ACC112 (cell line): ENCODE measurements around the gene MAB21L4.

Source experiments
- H2AFZ ChIP-seq: fragments of 200-600 bp; sonication (generic); one replicate; pipeline ENCODE4 v1.6.0; 2017; ENCODE audit warnings: antibody characterized with exemption, low read length; ENCODE audit not compliant: unreplicated experiment
- H3K27ac ChIP-seq: fragments of 200-600 bp; sonication (generic); 2 replicates; pipeline ENCODE4 v1.5.1; 2014; ENCODE audit warnings: low read depth, mild to moderate bottlenecking, antibody characterized with exemption, low read length, moderate library complexity
- H3K27me3 ChIP-seq: fragments of 200-600 bp; sonication (generic); 2 replicates; pipeline ENCODE4 v1.6.1; 2014; ENCODE audit warnings: mild to moderate bottlenecking, antibody characterized with exemption, low read length, moderate library complexity, mixed read lengths; ENCODE audit not compliant: insufficient read depth
- H3K36me3 ChIP-seq: fragments of 200-600 bp; sonication (generic); 2 replicates; pipeline ENCODE4 v1.6.1; 2016; ENCODE audit warnings: mild to moderate bottlenecking, antibody characterized with exemption, low read length, moderate library complexity, mixed read lengths; ENCODE audit not compliant: insufficient read depth
- H3K4me1 ChIP-seq: fragments of 200-600 bp; sonication (generic); one replicate; pipeline ENCODE4 v1.6.1; 2016; ENCODE audit warnings: low read length, mixed read lengths; ENCODE audit not compliant: insufficient read depth, unreplicated experiment, control insufficient read depth
- H3K4me3 ChIP-seq: fragments of 200-600 bp; sonication (generic); 2 replicates; pipeline ENCODE4 v1.5.1; 2014; ENCODE audit warnings: mild to moderate bottlenecking, low read depth, low read length
- H3K79me2 ChIP-seq: fragments of 200-600 bp; sonication (generic); one replicate; pipeline ENCODE4 v1.6.0; 2016; ENCODE audit warnings: low read length; ENCODE audit not compliant: control insufficient read depth, unreplicated experiment, insufficient read depth

Gene MAB21L4

GRCh38 chr2:240884745-240885144 lies 11.2 kb downstream of the MAB21L4 start:
- Histone ChIP-seq H3K27me3 (peaks cover 5% of the 10 kb centered on the region; the same call in 1 of the 2 replicates), H3K36me3 (no peaks in the 10 kb centered on the region), H3K4me1 (no peaks in the 10 kb centered on the region), H3K27ac (no peak overlapping the region), H3K4me3 (no peak overlapping the region), H2AFZ (no peak overlapping the region), H3K79me2 (no peaks in the 10 kb centered on the region)

- H3K36me3 ChIP-seq = no peaks in the 10 kb centered on the region
- H3K79me2 ChIP-seq = no peaks in the 10 kb centered on the region
- H3K4me3 ChIP-seq = no peak overlapping the region
- no peak overlapping the region for H3K27ac ChIP-seq
- no peak overlapping the region for H2AFZ ChIP-seq
- no peaks in the 10 kb centered on the region for H3K4me1 ChIP-seq
- H3K27me3 ChIP-seq = peaks cover 5% of the 10 kb centered on the region; the same call in 1 of the 2 replicates
Observed at GRCh38 chr2:240884221-240884620, 11.7 kb downstream of the MAB21L4 start.

- no peak overlapping the region for H3K4me3 ChIP-seq
Observed at GRCh38 chr2:240881913-240882312, 14.0 kb downstream of the MAB21L4 start.

GRCh38 chr2:240879105-240879504 lies 16.9 kb downstream of the MAB21L4 start:
- H3K79me2 ChIP-seq = no peaks in the 10 kb centered on the region
- H3K4me3 ChIP-seq = no peak overlapping the region
- no peak overlapping the region for H3K27ac ChIP-seq
- H3K27me3 ChIP-seq = peaks cover 5% of the 10 kb centered on the region; the same call in 1 of the 2 replicates
- H3K36me3 ChIP-seq = no peaks in the 10 kb centered on the region
- H2AFZ ChIP-seq = no peak overlapping the region
- no peaks in the 10 kb centered on the region for H3K4me1 ChIP-seq

More at GRCh38 chr2:240881913-240882312, 14.0 kb downstream of the MAB21L4 start:
- Histone ChIP-seq H3K27ac (no peak overlapping the region), H3K27me3 (peaks cover 5% of the 10 kb centered on the region; the same call in 1 of the 2 replicates), H3K4me1 (no peaks in the 10 kb centered on the region), H2AFZ (no peak overlapping the region), H3K36me3 (no peaks in the 10 kb centered on the region), H3K79me2 (no peaks in the 10 kb centered on the region)

- Histone ChIP-seq H3K36me3 (no peaks in the 10 kb centered on the region), H2AFZ (no peak overlapping the region), H3K27me3 (peaks cover 5% of the 10 kb centered on the region; the same call in 1 of the 2 replicates), H3K4me3 (no peak overlapping the region), H3K27ac (no peak overlapping the region), H3K79me2 (no peaks in the 10 kb centered on the region), H3K4me1 (no peaks in the 10 kb centered on the region)
Observed at GRCh38 chr2:240878341-240878936, 17.5 kb downstream of the MAB21L4 start.

- H3K36me3 ChIP-seq = no peaks in the 10 kb centered on the region
- no peak overlapping the region for H2AFZ ChIP-seq
- H3K79me2 ChIP-seq = no peaks in the 10 kb centered on the region
- peaks cover 5% of the 10 kb centered on the region; the same call in 1 of the 2 replicates for H3K27me3 ChIP-seq
- no peak overlapping the region for H3K4me3 ChIP-seq
- H3K27ac ChIP-seq = no peak overlapping the region
- H3K4me1 ChIP-seq = no peaks in the 10 kb centered on the region
Observed at GRCh38 chr2:240877460-240878340, 18.3 kb downstream of the MAB21L4 start.

GRCh38 chr2:240876475-240877251 lies 19.3 kb downstream of the MAB21L4 start:
- Histone ChIP-seq H3K79me2 (no peaks in the 10 kb centered on the region), H2AFZ (no peak overlapping the region), H3K4me1 (no peaks in the 10 kb centered on the region), H3K36me3 (no peaks in the 10 kb centered on the region), H3K27ac (no peak overlapping the region), H3K27me3 (peaks cover 5% of the 10 kb centered on the region; the same call in 1 of the 2 replicates), H3K4me3 (no peak overlapping the region)

GRCh38 chr2:240876035-240876474 lies 19.9 kb downstream of the MAB21L4 start:
- no peaks in the 10 kb centered on the region for H3K79me2 ChIP-seq
- H3K4me3 ChIP-seq = no peak overlapping the region
- no peak overlapping the region for H2AFZ ChIP-seq
- no peak overlapping the region for H3K27ac ChIP-seq
- peaks cover 2% of the 10 kb centered on the region; the same call in 1 of the 2 replicates for H3K27me3 ChIP-seq
- H3K4me1 ChIP-seq = no peaks in the 10 kb centered on the region
- H3K36me3 ChIP-seq = no peaks in the 10 kb centered on the region

- Histone ChIP-seq H3K79me2 (no peaks in the 10 kb centered on the region), H3K27me3 (no peaks in the 10 kb centered on the region), H3K4me3 (no peak overlapping the region), H2AFZ (no peak overlapping the region), H3K27ac (no peak overlapping the region), H3K4me1 (no peaks in the 10 kb centered on the region), H3K36me3 (no peaks in the 10 kb centered on the region)
Observed at GRCh38 chr2:240875228-240876034, 20.5 kb downstream of the MAB21L4 start.
